HEK293 (cell line): ENCODE results near the gene PDSS2.

ENCODE experiments used
- CTCF ChIA-PET: fragments of 350-600 bp; formaldehyde crosslinking; extraction: SDS; loops from one replicate; lab custom pipeline; 2021; ENCODE audit warnings: antibody characterized with exemption; lab: Yijun Ruan, JAX
- POLR2A ChIA-PET: fragments of 300-600 bp; formaldehyde crosslinking; extraction: SDS; loops from one replicate; lab custom pipeline; 2020; ENCODE audit warnings: antibody characterized with exemption, inconsistent platforms; lab: Yijun Ruan, JAX
- H3K27ac ChIP-seq: fragments of 200-500 bp; sonication (Bioruptor generic); 2 replicates; pipeline ENCODE4 v1.5.1; 2014; ENCODE audit warnings: low read depth, low read length, control low read depth, inconsistent platforms; ENCODE audit errors: extremely low read depth
- H3K36me3 ChIP-seq, 2 experiments: fragments of 200-500 bp in 1 of 2; sonication (Bioruptor generic) in 1 of 2; 1 replicate in 1 of 2; 2 replicates in 1 of 2; pipeline ENCODE4 v1.5.1; 2014 to 2017; ENCODE audit warnings: inconsistent platforms in 2 of 2, low read length in 2 of 2; ENCODE audit not compliant: control insufficient read depth in 2 of 2, insufficient read depth in 1 of 2
- H3K4me1 ChIP-seq: fragments of 200-500 bp; sonication (Bioruptor generic); 2 replicates; pipeline ENCODE4 v1.5.1; 2014; ENCODE audit warnings: mild to moderate bottlenecking, low read length, inconsistent platforms; ENCODE audit not compliant: control insufficient read depth, insufficient read depth
- H3K4me3 ChIP-seq: 2 replicates; pipeline ENCODE4 v1.5.1; 2011; ENCODE audit warnings: low read depth, mild to moderate bottlenecking, control low read depth, low read length, moderate library complexity
- H3K9me3 ChIP-seq: fragments of 200-500 bp; sonication (Bioruptor generic); 2 replicates; pipeline ENCODE4 v1.5.1; 2014; ENCODE audit warnings: low read depth, low read length, inconsistent platforms; ENCODE audit not compliant: control insufficient read depth, insufficient read depth
- AEBP2 ChIP-seq: fragments of 450-650 bp; formaldehyde crosslinking; IDR thresholded peaks from 2 replicates; pipeline ENCODE4 v1.5.1; 2016; ENCODE audit warnings: missing biosample characterization, missing genetic modification characterization, borderline replicate concordance
- CTCF ChIP-seq: fragments of 450-650 bp; formaldehyde crosslinking; IDR thresholded peaks from 2 replicates; pipeline ENCODE4 v1.5.1; 2016; ENCODE audit warnings: missing biosample characterization, missing genetic modification characterization
- GFI1B ChIP-seq: fragments of 450-650 bp; formaldehyde crosslinking; IDR thresholded peaks from 2 replicates; pipeline ENCODE4 v1.5.1; 2016; ENCODE audit warnings: missing biosample characterization, missing genetic modification characterization
- IKZF3 ChIP-seq: fragments of 450-650 bp; IDR thresholded peaks from 2 replicates; pipeline ENCODE4 v1.5.0; 2018; ENCODE audit warnings: missing biosample characterization, mild to moderate bottlenecking, missing genetic modification characterization, moderate library complexity
- PATZ1 ChIP-seq: fragments of 450-650 bp; formaldehyde crosslinking; IDR thresholded peaks from 2 replicates; pipeline ENCODE4 v1.5.1; 2016; ENCODE audit warnings: missing biosample characterization, missing genetic modification characterization
- PRDM2 ChIP-seq: fragments of 450-650 bp; formaldehyde crosslinking; IDR thresholded peaks from 2 replicates; pipeline ENCODE4 v1.5.1; 2016; ENCODE audit warnings: missing biosample characterization, missing genetic modification characterization, borderline replicate concordance
- ZBTB49 ChIP-seq: fragments of 450-650 bp; formaldehyde crosslinking; IDR thresholded peaks from 2 replicates; pipeline ENCODE4 v1.5.1; 2016; ENCODE audit warnings: missing biosample characterization, missing genetic modification characterization, low read depth
- ZNF335 ChIP-seq: fragments of 450-650 bp; formaldehyde crosslinking; conservative IDR thresholded peaks from 2 replicates; pipeline ENCODE4 v1.5.1; 2016; ENCODE audit warnings: missing biosample characterization, missing genetic modification characterization
- ZNF341 ChIP-seq: fragments of 450-650 bp; formaldehyde crosslinking; IDR thresholded peaks from 2 replicates; pipeline ENCODE4; 2016; ENCODE audit warnings: low read depth, missing biosample characterization, missing genetic modification characterization
- ZNF404 ChIP-seq: fragments of 450-650 bp; formaldehyde crosslinking; IDR thresholded peaks from 2 replicates; pipeline ENCODE4 v1.5.1; 2017; ENCODE audit warnings: missing biosample characterization, missing genetic modification characterization
- ZNF501 ChIP-seq: fragments of 450-650 bp; formaldehyde crosslinking; IDR thresholded peaks from 2 replicates; pipeline ENCODE4 v1.5.1; 2016; ENCODE audit warnings: missing biosample characterization, missing genetic modification characterization
- ZNF514 ChIP-seq: fragments of 450-650 bp; formaldehyde crosslinking; IDR thresholded peaks from 2 replicates; pipeline ENCODE4 v1.5.1; 2016; ENCODE audit warnings: missing biosample characterization, missing genetic modification characterization
- ZNF623 ChIP-seq: fragments of 450-650 bp; formaldehyde crosslinking; IDR thresholded peaks from 2 replicates; pipeline ENCODE4 v1.5.1; 2016; ENCODE audit warnings: missing biosample characterization, missing genetic modification characterization
- ZNF639 ChIP-seq: fragments of 450-650 bp; formaldehyde crosslinking; IDR thresholded peaks from 2 replicates; pipeline ENCODE4 v1.5.1; 2016; ENCODE audit warnings: missing biosample characterization, missing genetic modification characterization
- ZSCAN30 ChIP-seq: fragments of 450-650 bp; IDR thresholded peaks from 2 replicates; pipeline ENCODE4 v1.5.1; 2018; ENCODE audit warnings: missing biosample characterization, mild to moderate bottlenecking, missing genetic modification characterization, moderate library complexity
- TF ChIP-seq, protein P1 (sequence below): fragments of 450-650 bp; formaldehyde crosslinking; IDR thresholded peaks from 2 replicates; pipeline ENCODE4 v1.5.1; 2016; ENCODE audit warnings: missing biosample characterization, missing genetic modification characterization
- TF ChIP-seq, protein P2 (sequence below): fragments of 450-650 bp; formaldehyde crosslinking; conservative IDR thresholded peaks from 2 replicates; pipeline ENCODE4 v1.5.1; 2016; ENCODE audit warnings: low read depth, missing biosample characterization, missing genetic modification characterization

The PDSS2 gene

GRCh38 chr6:107280791-107281190 lies 178.6 kb downstream of the PDSS2 start:
- POLR2A ChIA-PET, result no interaction called here
- no peak overlapping the region for H3K4me3 ChIP-seq
- no peak for TF ChIP-seq ZNF639 (tag by site-specific recombination)
- TF ChIP-seq ZNF335 (tag by site-specific recombination), result no peak
- no peak for TF ChIP-seq IKZF3 (tag by site-specific recombination)
- no peak for TF ChIP-seq GFI1B (tag by site-specific recombination)
- no peak for TF ChIP-seq ZNF623 (tag by site-specific recombination)
- TF ChIP-seq ZNF404 (tag by site-specific recombination), result no peak
- TF ChIP-seq ZBTB49, result no peak
- no peak for TF ChIP-seq ZNF514 (tag by site-specific recombination)
- TF ChIP-seq ZNF501, result no peak
- TF ChIP-seq, protein P1, sequence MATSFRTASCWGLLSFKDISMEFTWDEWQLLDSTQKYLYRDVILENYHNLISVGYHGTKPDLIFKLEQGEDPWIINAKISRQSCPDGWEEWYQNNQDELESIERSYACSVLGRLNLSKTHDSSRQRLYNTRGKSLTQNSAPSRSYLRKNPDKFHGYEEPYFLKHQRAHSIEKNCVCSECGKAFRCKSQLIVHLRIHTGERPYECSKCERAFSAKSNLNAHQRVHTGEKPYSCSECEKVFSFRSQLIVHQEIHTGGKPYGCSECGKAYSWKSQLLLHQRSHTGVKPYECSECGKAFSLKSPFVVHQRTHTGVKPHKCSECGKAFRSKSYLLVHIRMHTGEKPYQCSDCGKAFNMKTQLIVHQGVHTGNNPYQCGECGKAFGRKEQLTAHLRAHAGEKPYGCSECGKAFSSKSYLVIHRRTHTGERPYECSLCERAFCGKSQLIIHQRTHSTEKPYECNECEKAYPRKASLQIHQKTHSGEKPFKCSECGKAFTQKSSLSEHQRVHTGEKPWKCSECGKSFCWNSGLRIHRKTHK (tag by site-specific recombination), result no peak
- TF ChIP-seq PRDM2 (tag by site-specific recombination), result no peak
- no peak for TF ChIP-seq ZNF341 (tag by site-specific recombination)
- no peak for TF ChIP-seq AEBP2 (tag by site-specific recombination)
- no peak for TF ChIP-seq CTCF (tag by site-specific recombination)
- no peak for TF ChIP-seq PATZ1 (tag by site-specific recombination)
- TF ChIP-seq, protein P2, sequence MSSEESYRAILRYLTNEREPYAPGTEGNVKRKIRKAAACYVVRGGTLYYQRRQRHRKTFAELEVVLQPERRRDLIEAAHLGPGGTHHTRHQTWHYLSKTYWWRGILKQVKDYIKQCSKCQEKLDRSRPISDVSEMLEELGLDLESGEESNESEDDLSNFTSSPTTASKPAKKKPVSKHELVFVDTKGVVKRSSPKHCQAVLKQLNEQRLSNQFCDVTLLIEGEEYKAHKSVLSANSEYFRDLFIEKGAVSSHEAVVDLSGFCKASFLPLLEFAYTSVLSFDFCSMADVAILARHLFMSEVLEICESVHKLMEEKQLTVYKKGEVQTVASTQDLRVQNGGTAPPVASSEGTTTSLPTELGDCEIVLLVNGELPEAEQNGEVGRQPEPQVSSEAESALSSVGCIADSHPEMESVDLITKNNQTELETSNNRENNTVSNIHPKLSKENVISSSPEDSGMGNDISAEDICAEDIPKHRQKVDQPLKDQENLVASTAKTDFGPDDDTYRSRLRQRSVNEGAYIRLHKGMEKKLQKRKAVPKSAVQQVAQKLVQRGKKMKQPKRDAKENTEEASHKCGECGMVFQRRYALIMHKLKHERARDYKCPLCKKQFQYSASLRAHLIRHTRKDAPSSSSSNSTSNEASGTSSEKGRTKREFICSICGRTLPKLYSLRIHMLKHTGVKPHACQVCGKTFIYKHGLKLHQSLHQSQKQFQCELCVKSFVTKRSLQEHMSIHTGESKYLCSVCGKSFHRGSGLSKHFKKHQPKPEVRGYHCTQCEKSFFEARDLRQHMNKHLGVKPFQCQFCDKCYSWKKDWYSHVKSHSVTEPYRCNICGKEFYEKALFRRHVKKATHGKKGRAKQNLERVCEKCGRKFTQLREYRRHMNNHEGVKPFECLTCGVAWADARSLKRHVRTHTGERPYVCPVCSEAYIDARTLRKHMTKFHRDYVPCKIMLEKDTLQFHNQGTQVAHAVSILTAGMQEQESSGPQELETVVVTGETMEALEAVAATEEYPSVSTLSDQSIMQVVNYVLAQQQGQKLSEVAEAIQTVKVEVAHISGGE, result no peak
- no peak for TF ChIP-seq ZSCAN30 (tag by site-specific recombination)

More at GRCh38 chr6:107280791-107281190, 178.6 kb downstream of the PDSS2 start:
- H3K4me1 ChIP-seq, result no peaks in the 10 kb centered on the region
- H3K9me3 ChIP-seq, result no peaks in the 10 kb centered on the region
- CTCF ChIA-PET, result no interaction called here
- H3K27ac ChIP-seq, result no peak overlapping the region
- H3K36me3 ChIP-seq, result no peaks in the 10 kb centered on the region; a peak in 1 of 3 replicates
